GM12891 (cell line): Measurements from ENCODE around the gene FGGY.

Experiments used
- POLR2A ChIP-seq: IDR thresholded peaks from 2 replicates; pipeline ENCODE4 v1.6.1; 2011; ENCODE audit warnings: low read depth, low read length, control low read depth
- POLR2AphosphoS5 ChIP-seq: IDR thresholded peaks from 2 replicates; pipeline ENCODE4 v1.6.1; 2011; ENCODE audit warnings: low read depth, low read length, control low read depth

GRCh38 chr1:59697150-59697800 is 400.4 kb downstream of the FGGY start:
- TF ChIP-seq POLR2AphosphoS5 (no peak), POLR2A (no peak)
